Liver (tissue), 9 donors: ENCODE results near the gene KLF14. TPM values are rescaled to one million over a fixed set of nuclear protein-coding genes. Genes with fewer than 3 reads are reported as not detected.

Experiments used
- DNase-seq: peaks from one replicate; pipeline ENCODE4 v3.0.0-alpha.2; 2017; ENCODE audit warnings: low spot score
- H3K27ac ChIP-seq, 2 donors: one replicate each; pipeline ENCODE4 v1.7.0; 2013; ENCODE audit warnings: inconsistent platforms in 2 of 2, low read length in 2 of 2, control low read depth in 1 of 2, low read depth in 1 of 2, mild to moderate bottlenecking in 1 of 2
- H3K27me3 ChIP-seq, 4 donors: one replicate each; pipeline versions ENCODE4 v1.6.1 to v1.7.0; 2013; ENCODE audit warnings: low read length in 3 of 4, inconsistent platforms in 1 of 4, mild to moderate bottlenecking in 1 of 4, moderate library complexity in 1 of 4; ENCODE audit not compliant: control insufficient read depth in 4 of 4, insufficient read depth in 4 of 4
- H3K36me3 ChIP-seq, 4 donors: one replicate each; pipeline versions ENCODE4 v1.6.1 to v1.7.0; 2013; ENCODE audit warnings: low read length in 3 of 4, mild to moderate bottlenecking in 3 of 4, low read depth in 1 of 4, moderate library complexity in 1 of 4; ENCODE audit not compliant: control insufficient read depth in 4 of 4, insufficient read depth in 3 of 4
- H3K4me1 ChIP-seq, 4 donors: one replicate each; pipeline versions ENCODE4 v1.6.1 to v1.7.0; 2013; ENCODE audit warnings: low read length in 3 of 4, mild to moderate bottlenecking in 3 of 4, moderate library complexity in 1 of 4; ENCODE audit not compliant: control insufficient read depth in 4 of 4, insufficient read depth in 4 of 4
- H3K4me3 ChIP-seq, 3 donors: one replicate each; pipeline versions ENCODE4 v1.6.1 to v1.7.0; 2013; ENCODE audit warnings: low read length in 3 of 3, control low read depth in 1 of 3, low read depth in 1 of 3, mild to moderate bottlenecking in 1 of 3
- H3K9ac ChIP-seq, 2 donors: one replicate each; pipeline ENCODE4 v1.7.0; 2013; ENCODE audit warnings: low read length in 2 of 2, mild to moderate bottlenecking in 2 of 2, moderate library complexity in 2 of 2, control low read depth in 1 of 2, low read depth in 1 of 2
- H3K9me3 ChIP-seq, 4 donors: one replicate each; pipeline versions ENCODE4 v1.6.1 to v1.7.0; 2013; ENCODE audit warnings: low read length in 3 of 4; ENCODE audit not compliant: control insufficient read depth in 4 of 4
- CTCF ChIP-seq: fragments of 150-350 bp; IDR thresholded peaks from 2 replicates; pipeline ENCODE4 v1.5.1; 2017; ENCODE audit warnings: improper control_type of control experiment, low read depth, low read length; ENCODE audit not compliant: missing input control
- EGR1 ChIP-seq, 2 donors: IDR thresholded peaks; 2 replicates each; pipeline ENCODE4 v1.6.1; 2016 to 2018; ENCODE audit warnings: antibody characterized with exemption in 2 of 2, low read depth in 2 of 2
- FOXA2 ChIP-seq: IDR thresholded peaks from 2 replicates; pipeline ENCODE4 v1.6.1; 2016; ENCODE audit warnings: antibody characterized with exemption
- GABPA ChIP-seq, 2 donors: IDR thresholded peaks in 1 of 2; conservative IDR thresholded peaks in 1 of 2; 2 replicates each; pipeline ENCODE4 v1.6.1; 2016; ENCODE audit warnings: antibody characterized with exemption in 2 of 2, mild to moderate bottlenecking in 1 of 2, moderate library complexity in 1 of 2
- HNF4A ChIP-seq, 2 donors: conservative IDR thresholded peaks; 2 replicates each; pipeline ENCODE4 v1.6.1; 2016; ENCODE audit warnings: antibody characterized with exemption in 2 of 2, mild to moderate bottlenecking in 2 of 2
- HNF4G ChIP-seq: IDR thresholded peaks from 2 replicates; pipeline ENCODE4 v1.6.1; 2016; ENCODE audit warnings: antibody characterized with exemption
- JUND ChIP-seq, 2 donors: IDR thresholded peaks; 2 replicates each; pipeline ENCODE4 v1.6.1; 2016; ENCODE audit warnings: antibody characterized with exemption in 2 of 2
- NR2F2 ChIP-seq: IDR thresholded peaks from 2 replicates; pipeline ENCODE4 v1.6.1; 2016; ENCODE audit warnings: antibody characterized with exemption
- RAD21 ChIP-seq, 2 donors: IDR thresholded peaks; 2 replicates each; pipeline ENCODE4 v1.6.1; 2016; ENCODE audit warnings: antibody characterized with exemption in 2 of 2, mild to moderate bottlenecking in 2 of 2
- REST ChIP-seq: IDR thresholded peaks from 2 replicates; pipeline ENCODE4 v1.6.1; 2016; ENCODE audit warnings: antibody characterized with exemption, mild to moderate bottlenecking
- RXRA ChIP-seq, 2 donors: IDR thresholded peaks; 2 replicates each; pipeline ENCODE4 v1.6.1; 2017 to 2018; ENCODE audit warnings: antibody characterized with exemption in 2 of 2, mild to moderate bottlenecking in 1 of 2
- SP1 ChIP-seq: IDR thresholded peaks from 2 replicates; pipeline ENCODE4 v1.6.1; 2018; ENCODE audit warnings: antibody characterized with exemption, mild to moderate bottlenecking
- TAF1 ChIP-seq: conservative IDR thresholded peaks from 2 replicates; pipeline ENCODE4 v1.6.1; 2016; ENCODE audit warnings: antibody characterized with exemption, mild to moderate bottlenecking
- YY1 ChIP-seq: IDR thresholded peaks from 2 replicates; pipeline ENCODE4 v1.6.1; 2016; ENCODE audit warnings: antibody characterized with exemption, mild to moderate bottlenecking
- WGBS: extraction: QIAGEN DNeasy Blood & Tissue Kit; methylation state at CpG from one replicate; pipeline ENCODE4 v1.1.7; 2013; 5-methylcytosine and 5-hydroxymethylcytosine counted together
- polyA plus RNA-seq, 2 donors: library from polyadenylated mRNA; stranded (reverse) in 1 of 2; unstranded in 1 of 2; fragments of 200-250 nt in 1 of 2; fragments of >200 nt in 1 of 2; fragmentation: Nextera tagmentation in 1 of 2; extraction: Ambion mirVana in 1 of 2; gene quantifications; one replicate each; pipeline versions ENCODE4 v1.2.1 to v1.2.3, GENCODE V29; 2013 to 2015
- total RNA-seq, 2 donors: library from RNA; depleted of rRNA; stranded (reverse); fragments of >200 nt; gene quantifications; one replicate each; pipeline ENCODE4 v1.2.3, GENCODE V29; 2014
- TF ChIP-seq, protein P1 (sequence below): IDR thresholded peaks from 2 replicates; pipeline ENCODE4 v1.6.1; 2016; ENCODE audit warnings: antibody characterized with exemption
- TF ChIP-seq, protein P2 (sequence below): IDR thresholded peaks from 2 replicates; pipeline ENCODE4 v1.6.1; 2016; ENCODE audit warnings: antibody characterized with exemption
- donor health status: healthy.
- donor health status: healthy.
- donor health status: healthy.
- donor health status: healthy.
- donor health status: healthy.

KLF14 gene
- total and polyA plus RNA-seq, 4 donors, result 0.05 to 0.08 TPM; not detected in 2

GRCh38 chr7:130708001-130708400 is 26.0 kb downstream of the KLF14 start (continued):
- TF ChIP-seq REST, result no peak
- no peak for TF ChIP-seq RAD21 (IDR thresholded peaks at IDR 0.05)
- TF ChIP-seq RXRA (IDR thresholded peaks at IDR 0.05), result no peak
- TF ChIP-seq SP1, result no peak

GRCh38 chr7:130703851-130704250 is 30.2 kb downstream of the KLF14 start:
- peaks cover 0 to 2% (median 0%) of the 10 kb centered on the region in 4 donors for H3K9me3 ChIP-seq
- H3K36me3 ChIP-seq, result no peaks in the 10 kb centered on the region
- no peak for DNase-seq
- no peak for TF ChIP-seq TAF1
- no peak for TF ChIP-seq FOXA2
- TF ChIP-seq GABPA (IDR thresholded peaks at IDR 0.05 in 1 of 2, conservative IDR thresholded peaks at IDR 0.05 in 1 of 2), result no peak
- no peak for TF ChIP-seq YY1
- no peak for TF ChIP-seq HNF4A (conservative IDR thresholded peaks at IDR 0.05)
- no peak for TF ChIP-seq REST
- TF ChIP-seq, protein P1, sequence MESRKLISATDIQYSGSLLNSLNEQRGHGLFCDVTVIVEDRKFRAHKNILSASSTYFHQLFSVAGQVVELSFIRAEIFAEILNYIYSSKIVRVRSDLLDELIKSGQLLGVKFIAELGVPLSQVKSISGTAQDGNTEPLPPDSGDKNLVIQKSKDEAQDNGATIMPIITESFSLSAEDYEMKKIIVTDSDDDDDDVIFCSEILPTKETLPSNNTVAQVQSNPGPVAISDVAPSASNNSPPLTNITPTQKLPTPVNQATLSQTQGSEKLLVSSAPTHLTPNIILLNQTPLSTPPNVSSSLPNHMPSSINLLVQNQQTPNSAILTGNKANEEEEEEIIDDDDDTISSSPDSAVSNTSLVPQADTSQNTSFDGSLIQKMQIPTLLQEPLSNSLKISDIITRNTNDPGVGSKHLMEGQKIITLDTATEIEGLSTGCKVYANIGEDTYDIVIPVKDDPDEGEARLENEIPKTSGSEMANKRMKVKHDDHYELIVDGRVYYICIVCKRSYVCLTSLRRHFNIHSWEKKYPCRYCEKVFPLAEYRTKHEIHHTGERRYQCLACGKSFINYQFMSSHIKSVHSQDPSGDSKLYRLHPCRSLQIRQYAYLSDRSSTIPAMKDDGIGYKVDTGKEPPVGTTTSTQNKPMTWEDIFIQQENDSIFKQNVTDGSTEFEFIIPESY, result no peak
- TF ChIP-seq HNF4G, result no peak
- no peak for TF ChIP-seq NR2F2
- no peak for TF ChIP-seq RAD21 (IDR thresholded peaks at IDR 0.05)
- TF ChIP-seq RXRA (IDR thresholded peaks at IDR 0.05), result no peak
- TF ChIP-seq EGR1 (IDR thresholded peaks at IDR 0.05; ENCODE audit: low read depth in 2 of 2), result no peak
- TF ChIP-seq, protein P2, sequence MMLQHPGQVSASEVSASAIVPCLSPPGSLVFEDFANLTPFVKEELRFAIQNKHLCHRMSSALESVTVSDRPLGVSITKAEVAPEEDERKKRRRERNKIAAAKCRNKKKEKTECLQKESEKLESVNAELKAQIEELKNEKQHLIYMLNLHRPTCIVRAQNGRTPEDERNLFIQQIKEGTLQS, result no peak
- no peak for TF ChIP-seq SP1
- no peak for TF ChIP-seq CTCF
- no peak for TF ChIP-seq JUND (IDR thresholded peaks at IDR 0.05)
- H3K27me3 ChIP-seq, result no peaks in the 10 kb centered on the region
- H3K4me1 ChIP-seq, result no peaks in the 10 kb centered on the region
- 45% methylated on average over 1 of the region's 1 CpG for WGBS
- H3K4me3 ChIP-seq, result no peak overlapping the region
- H3K9ac ChIP-seq, result no peak overlapping the region
- no peak overlapping the region for H3K27ac ChIP-seq
